ENCODE data around the gene RENBP. TPM values are rescaled to one million over a fixed set of nuclear protein-coding genes. Genes with fewer than 3 reads are reported as not detected.
A peak's percentile ranks its signal among the peaks of the same experiment; 100 is the strongest.

Gene RENBP
- total RNA-seq, 1 donor from 2014 or later = 7.2 TPM

GRCh38 chrX:153929576-153929975, 14.9 kb downstream of the RENBP start:
- Mint-ChIP-seq H3K27me3 (ENCODE audit: low read depth) (no peaks in the 10 kb centered on the region), H3K9me3 (no peaks in the 10 kb centered on the region), H3K27ac (no peak overlapping the region), H3K4me1 (peaks cover 20% of the 10 kb centered on the region), H3K4me3 (no peak overlapping the region), H3K36me3 (peaks cover 8% of the 10 kb centered on the region)
- TF ChIP-seq CTCF (IDR thresholded peaks at IDR 0.05; ENCODE audit: unreplicated experiment) = no peak
- no peak for DNase-seq (ENCODE audit: low spot score in 2 of 2, unreplicated experiment in 2 of 2)

GRCh38 chrX:153928846-153929245, 15.6 kb downstream of the RENBP start:
- H3K4me3 Mint-ChIP-seq = no peak overlapping the region
- no peaks in the 10 kb centered on the region for H3K27me3 Mint-ChIP-seq (ENCODE audit: low read depth)
- TF ChIP-seq CTCF (IDR thresholded peaks at IDR 0.05; ENCODE audit: unreplicated experiment) = no peak
- H3K36me3 Mint-ChIP-seq = peaks cover 8% of the 10 kb centered on the region
- peak overlapping the region; percentile 47 for H3K27ac Mint-ChIP-seq
- H3K9me3 Mint-ChIP-seq = no peaks in the 10 kb centered on the region
- H3K4me1 Mint-ChIP-seq = peaks cover 22% of the 10 kb centered on the region
- no peak for DNase-seq (ENCODE audit: low spot score in 2 of 2, unreplicated experiment in 2 of 2)

- Mint-ChIP-seq H3K9me3 (no peaks in the 10 kb centered on the region), H3K27me3 (ENCODE audit: low read depth) (no peaks in the 10 kb centered on the region), H3K36me3 (peaks cover 8% of the 10 kb centered on the region), H3K27ac (peak overlapping the region; percentile 98), H3K4me1 (peaks cover 21% of the 10 kb centered on the region), H3K4me3 (peak overlapping the region; percentile 78)
- TF ChIP-seq CTCF (IDR thresholded peaks at IDR 0.05; ENCODE audit: unreplicated experiment) = no peak
- DNase-seq (ENCODE audit: low spot score in 2 of 2, unreplicated experiment in 2 of 2) = peak; percentile 85 to 92
These were observed 16.3 kb downstream of the RENBP start for GRCh38 chrX:153927922-153928760.

GRCh38 chrX:153927672-153927921, 16.8 kb downstream of the RENBP start:
- Mint-ChIP-seq H3K9me3 (no peaks in the 10 kb centered on the region), H3K27me3 (ENCODE audit: low read depth) (no peaks in the 10 kb centered on the region), H3K4me3 (peak overlapping the region; percentile 78), H3K4me1 (peaks cover 21% of the 10 kb centered on the region), H3K36me3 (peaks cover 8% of the 10 kb centered on the region), H3K27ac (peak overlapping the region; percentile 92)
- no peak for DNase-seq (ENCODE audit: low spot score in 2 of 2, unreplicated experiment in 2 of 2)
- TF ChIP-seq CTCF (IDR thresholded peaks at IDR 0.05; ENCODE audit: unreplicated experiment) = no peak

GRCh38 chrX:153926858-153927671, 17.4 kb downstream of the RENBP start:
- DNase-seq (ENCODE audit: low spot score in 2 of 2, unreplicated experiment in 2 of 2) = no peak
- no peaks in the 10 kb centered on the region for H3K9me3 Mint-ChIP-seq
- H3K27me3 Mint-ChIP-seq (ENCODE audit: low read depth) = no peaks in the 10 kb centered on the region
- peak overlapping the region; percentile 92 for H3K27ac Mint-ChIP-seq
- peaks cover 8% of the 10 kb centered on the region for H3K36me3 Mint-ChIP-seq
- H3K4me1 Mint-ChIP-seq = peaks cover 21% of the 10 kb centered on the region
- peak overlapping the region; percentile 78 for H3K4me3 Mint-ChIP-seq
- no peak for TF ChIP-seq CTCF (IDR thresholded peaks at IDR 0.05; ENCODE audit: unreplicated experiment)
